Chondrocyte (in vitro differentiated cells): ENCODE data around the gene IL2RA. TPM values are rescaled to one million over a fixed set of nuclear protein-coding genes. Genes with fewer than 3 reads are reported as not detected.

Experiments
- DNase-seq: peaks from one replicate; pipeline ENCODE4 v3.0.0; 2021; ENCODE audit warnings: mixed read lengths, low spot score
- H3K27ac Mint-ChIP-seq: one replicate; pipeline ENCODE4 v1.8.0; 2021; ENCODE audit warnings: mild to moderate bottlenecking, moderate library complexity, mixed read lengths; ENCODE audit not compliant: unreplicated experiment
- H3K27me3 Mint-ChIP-seq: 2 replicates; pipeline ENCODE4 v1.8.0; 2021; ENCODE audit warnings: low read depth, mixed read lengths
- H3K36me3 Mint-ChIP-seq: 2 replicates; pipeline ENCODE4 v1.8.0; 2021; ENCODE audit warnings: low read depth, mixed read lengths
- H3K4me1 Mint-ChIP-seq: 2 replicates; pipeline ENCODE4 v1.8.0; 2021; ENCODE audit warnings: low read depth, mild to moderate bottlenecking, mixed read lengths
- H3K4me3 Mint-ChIP-seq: one replicate; pipeline ENCODE4 v1.8.0; 2021; ENCODE audit warnings: mild to moderate bottlenecking, moderate library complexity, mixed read lengths; ENCODE audit not compliant: unreplicated experiment
- H3K9me3 Mint-ChIP-seq: 2 replicates; pipeline ENCODE4 v1.8.0; 2021; ENCODE audit warnings: low read depth, mixed read lengths
- CTCF ChIP-seq: fragments of 200-600 bp; sonication (generic); IDR thresholded peaks from 2 replicates; pipeline ENCODE4 v1.5.0; 2021; ENCODE audit warnings: antibody characterized with exemption, mild to moderate bottlenecking, moderate library complexity
- total RNA-seq: library from RNA; stranded (reverse); gene quantifications from 3 replicates; pipeline ENCODE4 v1.2.1, GENCODE V29; 2021

Gene IL2RA
- total RNA-seq, 1 donor from 2014 or later, result not detected

DNA sequence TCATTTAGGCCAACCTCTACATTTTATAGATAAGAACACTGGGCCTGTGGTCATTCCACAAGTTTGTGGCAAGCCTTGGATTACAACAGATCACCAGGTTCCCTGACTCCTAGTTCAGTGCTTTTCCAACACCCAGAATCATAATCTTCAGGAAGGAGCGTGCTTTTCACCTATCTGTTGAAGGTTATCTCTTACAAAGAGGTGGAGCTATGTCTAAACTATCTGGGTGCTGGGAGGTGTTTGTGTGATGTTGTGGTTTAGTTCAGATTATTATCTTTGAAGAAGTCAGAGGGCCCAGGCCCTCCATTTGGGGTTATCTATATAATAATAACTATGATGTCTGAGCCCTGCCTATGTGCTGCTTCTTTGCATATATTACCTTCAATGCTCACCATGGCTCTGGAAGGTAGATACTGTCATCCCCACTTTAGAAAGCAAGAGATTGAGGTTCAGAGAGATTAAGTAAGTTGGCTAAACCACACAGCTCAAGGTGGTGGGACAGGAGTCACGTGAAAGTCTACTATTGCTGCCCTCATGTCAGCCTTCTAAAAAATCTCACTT, 24.0 kb downstream of the IL2RA start:
- Mint-ChIP-seq H3K27me3 (peaks cover 29% of the 10 kb centered on the region), H3K4me3 (no peak overlapping the region), H3K36me3 (peaks cover 2% of the 10 kb centered on the region), H3K4me1 (peaks cover 10% of the 10 kb centered on the region), H3K9me3 (peaks cover 8% of the 10 kb centered on the region), H3K27ac (no peak overlapping the region)
- TF ChIP-seq CTCF, result no peak
- no peak for DNase-seq

- Mint-ChIP-seq H3K27ac (no peak overlapping the region), H3K27me3 (peaks cover 25% of the 10 kb centered on the region), H3K4me3 (no peak overlapping the region), H3K4me1 (peaks cover 10% of the 10 kb centered on the region), H3K9me3 (peaks cover 8% of the 10 kb centered on the region), H3K36me3 (peaks cover 2% of the 10 kb centered on the region)
- no peak for DNase-seq
- no peak for TF ChIP-seq CTCF
These were observed 24.7 kb downstream of the IL2RA start for GRCh38 chr10:6037422-6037821.

DNA sequence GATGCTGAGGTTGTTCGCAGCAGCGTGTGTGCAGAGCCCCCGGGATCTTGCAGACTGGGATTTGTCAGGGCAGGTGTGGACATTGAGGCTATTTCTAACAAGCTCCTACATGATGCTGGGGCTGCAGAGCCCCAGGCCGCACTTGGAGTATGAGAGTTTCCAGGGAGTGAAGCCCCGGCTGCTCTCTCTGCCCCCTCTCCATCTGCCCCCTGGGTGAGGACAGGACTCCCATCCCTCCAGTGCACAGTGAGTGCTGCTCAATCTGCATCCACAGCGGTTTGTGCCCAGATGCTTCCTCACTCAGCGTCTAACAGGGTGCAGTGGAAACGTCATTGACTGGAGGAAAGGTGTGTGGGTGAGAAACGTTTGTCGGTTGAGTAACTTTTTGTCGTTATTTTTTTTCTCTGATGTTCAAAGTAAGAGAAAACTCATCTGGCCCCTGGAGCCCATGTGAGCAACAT, 25.3 kb downstream of the IL2RA start:
- Mint-ChIP-seq H3K4me1 (peaks cover 10% of the 10 kb centered on the region), H3K27me3 (peaks cover 24% of the 10 kb centered on the region), H3K27ac (no peak overlapping the region), H3K9me3 (peaks cover 8% of the 10 kb centered on the region), H3K36me3 (peaks cover 2% of the 10 kb centered on the region), H3K4me3 (no peak overlapping the region)
- DNase-seq, result no peak
- TF ChIP-seq CTCF, result no peak

DNA sequence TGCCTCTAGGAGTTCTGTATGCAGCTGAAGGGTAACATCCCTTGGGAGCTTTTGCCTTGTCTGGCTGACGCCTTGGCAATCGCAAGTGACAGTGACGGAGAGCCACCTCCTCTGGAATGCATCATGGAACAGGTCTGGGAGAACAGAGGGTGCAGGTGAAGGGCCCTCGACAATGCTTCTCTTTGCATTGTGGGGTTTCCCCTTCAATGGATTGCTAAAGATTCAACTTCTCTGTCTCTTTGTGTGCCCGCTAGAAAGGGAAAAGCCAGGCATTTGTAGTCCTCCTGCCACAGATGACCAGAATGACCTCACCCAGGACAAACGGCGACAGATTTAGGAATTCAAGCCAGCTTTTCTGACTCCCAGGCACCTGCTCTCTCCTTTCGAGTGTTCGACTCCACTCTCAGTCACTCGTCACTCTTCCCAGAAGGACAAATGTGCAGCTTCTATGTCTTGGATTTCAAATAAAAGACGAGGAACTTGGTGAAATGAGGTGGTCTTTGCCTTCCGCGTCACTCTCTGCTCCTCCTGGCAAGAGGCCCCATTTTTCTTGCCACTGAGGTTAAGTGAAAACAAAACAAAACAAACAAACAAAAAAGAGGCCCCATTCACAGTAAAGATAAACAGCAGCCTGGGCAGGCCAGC, 26.1 kb downstream of the IL2RA start:
- Mint-ChIP-seq H3K4me3 (no peak overlapping the region), H3K9me3 (peaks cover 9% of the 10 kb centered on the region), H3K4me1 (peaks cover 10% of the 10 kb centered on the region), H3K27me3 (peaks cover 20% of the 10 kb centered on the region), H3K36me3 (peaks cover 2% of the 10 kb centered on the region), H3K27ac (no peak overlapping the region)
- DNase-seq, result no peak
- TF ChIP-seq CTCF, result no peak

- Mint-ChIP-seq H3K4me1 (peaks cover 10% of the 10 kb centered on the region), H3K27me3 (peaks cover 20% of the 10 kb centered on the region), H3K4me3 (no peak overlapping the region), H3K27ac (no peak overlapping the region), H3K9me3 (peaks cover 17% of the 10 kb centered on the region), H3K36me3 (peaks cover 2% of the 10 kb centered on the region)
- no peak for DNase-seq
- TF ChIP-seq CTCF, result no peak
These were observed 26.9 kb downstream of the IL2RA start for GRCh38 chr10:6035101-6035834.
